MCF 10A (cell line): ENCODE measurements around the gene TMEM126A. TPM values are rescaled to one million over a fixed set of nuclear protein-coding genes. Genes with fewer than 3 reads are reported as not detected.
A peak's percentile ranks its signal among the peaks of the same experiment; 100 is the strongest.

Experiments used
- BruUV-seq: library from RNA; stranded (reverse); fragments of 400-500 nt; replicated peaks from 2 replicates; lab custom pipeline; 2021; lab: Mats Ljungman, UMichigan
- CTCF ChIA-PET: fragments of 300-600 bp; sonication (Branson Sonifier 250); formaldehyde crosslinking; extraction: SDS; loops from one replicate; lab custom pipeline; 2021; ENCODE audit warnings: antibody characterized with exemption, inconsistent platforms; lab: Yijun Ruan, JAX
- POLR2A ChIA-PET: fragments of 300-600, 350-650 bp; sonication (Branson Sonifier 250); formaldehyde crosslinking; extraction: SDS; loops from one replicate; lab custom pipeline; 2020; ENCODE audit warnings: antibody characterized with exemption, inconsistent platforms; lab: Yijun Ruan, JAX
- DNase-seq: peaks from one replicate; pipeline ENCODE4 v3.0.0-alpha.2; 2018; ENCODE audit not compliant: unreplicated experiment
- H3K27ac Mint-ChIP-seq: one replicate; pipeline ENCODE4 v1.8.0; 2022; ENCODE audit warnings: mild to moderate bottlenecking, low read depth, mixed read lengths; ENCODE audit not compliant: unreplicated experiment
- H3K27me3 Mint-ChIP-seq: one replicate; pipeline ENCODE4 v1.8.0; 2022; ENCODE audit warnings: mixed read lengths; ENCODE audit not compliant: insufficient read depth, unreplicated experiment
- H3K36me3 Mint-ChIP-seq: one replicate; pipeline ENCODE4 v1.8.0; 2022; ENCODE audit warnings: mild to moderate bottlenecking, moderate library complexity, mixed read lengths; ENCODE audit not compliant: insufficient read depth, unreplicated experiment
- H3K4me1 Mint-ChIP-seq: one replicate; pipeline ENCODE4 v1.8.0; 2022; ENCODE audit warnings: mixed read lengths; ENCODE audit not compliant: insufficient read depth, unreplicated experiment
- H3K4me3 Mint-ChIP-seq: one replicate; pipeline ENCODE4 v1.8.0; 2022; ENCODE audit warnings: mild to moderate bottlenecking, moderate library complexity, mixed read lengths; ENCODE audit not compliant: unreplicated experiment
- H3K9me3 Mint-ChIP-seq: one replicate; pipeline ENCODE4 v1.8.0; 2022; ENCODE audit warnings: mixed read lengths; ENCODE audit not compliant: unreplicated experiment
- CTCF ChIP-seq: fragments of 200-600 bp; IDR thresholded peaks from one replicate; pipeline ENCODE4 v1.8.0; 2022; ENCODE audit warnings: antibody characterized with exemption, mild to moderate bottlenecking; ENCODE audit not compliant: unreplicated experiment
- intact Hi-C: fragments of 100-400 bp; cut with micrococcal nuclease; formaldehyde crosslinking; loops from 2 replicates; pipeline ENCODE4 v1.14.1; 2022
- total RNA-seq: library from RNA; stranded (reverse); gene quantifications from 2 replicates; pipeline ENCODE4 v1.2.3, GENCODE V29; 2022

The TMEM126A gene
- total RNA-seq, 1 experiment from 2014 or later: 33.5 TPM

GRCh38 chr11:85685125-85685819, 37.5 kb downstream of the TMEM126A start:
- no peak overlapping the region for H3K4me3 Mint-ChIP-seq
- no TSS peak for BruUV-seq
- ChIA-PET CTCF (interaction anchor here (0.6 to 2.9 kb wide), 3 partner anchors 10 to 349 kb away, joined by 3 to 14 read pairs (median 6); no protein-coding TSS in a partner anchor), POLR2A (no interaction called here)
- H3K27me3 Mint-ChIP-seq: peaks cover 11% of the 10 kb centered on the region
- no peaks in the 10 kb centered on the region for H3K36me3 Mint-ChIP-seq
- DNase-seq: no peak
- H3K9me3 Mint-ChIP-seq: no peaks in the 10 kb centered on the region
- intact Hi-C loops: no loop called here
- TF ChIP-seq CTCF: no peak
- H3K27ac Mint-ChIP-seq: no peak overlapping the region
- H3K4me1 Mint-ChIP-seq: no peaks in the 10 kb centered on the region

GRCh38 chr11:85685820-85686459, 38.2 kb downstream of the TMEM126A start, which contains the start of gene CCDC89:
Gene CCDC89, minus strand, starts transcription at chr11:85686195. Its CDS starts 65 bp downstream, at chr11:85686130.
- H3K27ac Mint-ChIP-seq: no peak within 1 kb of the TSS
- TF ChIP-seq CTCF: no peak
- intact Hi-C loops: no loop called here
- H3K4me1 Mint-ChIP-seq: no peaks in the 10 kb centered on the region
- no TSS peak for BruUV-seq
- no peak for DNase-seq
- no peaks in the 10 kb centered on the region for H3K9me3 Mint-ChIP-seq
- H3K27me3 Mint-ChIP-seq: peaks cover 18% of the 10 kb centered on the region
- no peaks in the 10 kb centered on the region for H3K36me3 Mint-ChIP-seq
- POLR2A ChIA-PET: interaction anchor here (1.3 kb wide), 1 partner anchor 21 kb away, joined by 6 read pairs; the partner anchor contains the start of gene CREBZF
- CTCF ChIA-PET: interaction anchor here (0.8 to 2.9 kb wide), 2 partner anchors 10 to 137 kb away, joined by 6 to 14 read pairs; no protein-coding TSS in a partner anchor
- H3K4me3 Mint-ChIP-seq: no peak within 1 kb of the TSS

- BruUV-seq: no TSS peak
- no peak overlapping the region for H3K4me3 Mint-ChIP-seq
- peak; percentile 45 for TF ChIP-seq CTCF
- no peak overlapping the region for H3K27ac Mint-ChIP-seq
- POLR2A ChIA-PET: interaction anchor here (0.7 kb wide), 1 partner anchor 77 kb away, joined by 4 read pairs; no protein-coding TSS in a partner anchor
- H3K36me3 Mint-ChIP-seq: no peaks in the 10 kb centered on the region
- H3K27me3 Mint-ChIP-seq: peaks cover 16% of the 10 kb centered on the region
- CTCF ChIA-PET: interaction anchor here (0.6 to 9.5 kb wide), 14 partner anchors 9 to 854 kb away, joined by 3 to 106 read pairs (median 3); partner anchors contain the start of genes CCDC83 and CCDC89
- no peaks in the 10 kb centered on the region for H3K4me1 Mint-ChIP-seq
- intact Hi-C loops: loop anchor here (1.0 to 10.0 kb wide), 4 partner anchors 132 to 598 kb away; no protein-coding TSS in a partner anchor
- peak; percentile 45 for DNase-seq
- H3K9me3 Mint-ChIP-seq: no peaks in the 10 kb centered on the region
Measured at GRCh38 chr11:85694385-85694980, 46.7 kb downstream of the TMEM126A start.
